ENCODE measurements around the gene STC2. TPM values are rescaled to one million over a fixed set of nuclear protein-coding genes. Genes with fewer than 3 reads are reported as not detected.
A peak's percentile ranks its signal among the peaks of the same experiment; 100 is the strongest.

The STC2 gene
- total and polyA plus RNA-seq, 5 donors from 2014 or later = not detected

DNA sequence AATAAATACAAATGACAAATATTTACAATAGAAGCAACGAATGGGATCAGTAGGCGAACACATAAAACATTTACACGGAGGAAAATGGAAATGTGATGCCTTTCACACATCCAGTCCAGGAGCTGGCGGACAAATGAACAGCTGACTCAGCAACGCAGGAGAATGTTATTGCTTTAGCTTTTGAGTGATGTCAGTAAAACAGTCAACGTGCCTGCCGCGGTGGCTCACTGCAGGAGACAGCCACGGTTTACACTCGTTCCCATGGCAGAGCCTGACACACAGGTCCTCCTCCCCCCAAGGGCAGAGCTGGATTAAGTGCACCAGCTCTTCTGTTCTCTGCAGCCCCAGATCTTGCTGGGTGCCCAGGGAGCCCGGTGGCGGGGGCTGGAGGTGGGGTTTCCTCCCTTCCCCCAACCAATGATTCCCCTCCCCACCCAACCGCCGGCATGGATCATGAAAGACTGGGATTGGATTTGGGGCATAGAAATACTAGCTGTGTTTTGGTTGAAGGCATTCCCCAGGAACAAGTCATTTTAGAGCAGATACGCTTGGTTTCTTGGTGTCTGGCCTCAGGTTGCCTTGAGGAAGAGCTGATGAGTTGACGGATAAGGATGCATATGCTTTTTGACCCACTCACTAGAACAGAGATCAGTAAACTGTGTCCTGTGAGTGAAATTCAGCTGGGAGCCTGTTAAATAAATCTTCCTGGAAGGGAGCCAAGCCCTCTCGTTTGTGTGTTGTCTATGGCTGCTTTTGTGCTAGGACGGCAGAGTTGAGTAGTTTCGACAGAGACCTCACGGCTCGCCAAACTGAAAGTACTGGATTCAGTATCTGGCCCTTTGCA is 12.5 kb downstream of the STC2 start:
- Histone ChIP-seq H3K4me3 (ENCODE audit: low read depth, low read length) (no peak overlapping the region), H3K36me3 (ENCODE audit: control insufficient read depth, insufficient read depth, low read length) (no peaks in the 10 kb centered on the region), H3K27ac (ENCODE audit: insufficient read depth, low read length, poor library complexity, severe bottlenecking) (no peak overlapping the region), H3K9me3 (ENCODE audit: control insufficient read depth in 2 of 2, low read length in 2 of 2) (no peaks in the 10 kb centered on the region), H3K4me1 (ENCODE audit: control insufficient read depth, insufficient read depth, low read length, poor library complexity, severe bottlenecking) (no peaks in the 10 kb centered on the region), H3K27me3 (ENCODE audit: control insufficient read depth, insufficient read depth, low read length) (peaks cover 8% of the 10 kb centered on the region)
- no peak overlapping the region for H3K27ac Mint-ChIP-seq
- no peaks in the 10 kb centered on the region for H3K36me3 Mint-ChIP-seq
- ATAC-seq (ENCODE audit: low read depth in 2 of 2) = no peak
- H3K27me3 Mint-ChIP-seq = peaks cover 48% of the 10 kb centered on the region
- H3K4me3 Mint-ChIP-seq = no peak overlapping the region
- H3K4me1 Mint-ChIP-seq = no peaks in the 10 kb centered on the region
- peaks cover 0 to 3% (median 0%) of the 10 kb centered on the region in 7 donors for H3K9me3 Mint-ChIP-seq
- no peak for DNase-seq

DNA sequence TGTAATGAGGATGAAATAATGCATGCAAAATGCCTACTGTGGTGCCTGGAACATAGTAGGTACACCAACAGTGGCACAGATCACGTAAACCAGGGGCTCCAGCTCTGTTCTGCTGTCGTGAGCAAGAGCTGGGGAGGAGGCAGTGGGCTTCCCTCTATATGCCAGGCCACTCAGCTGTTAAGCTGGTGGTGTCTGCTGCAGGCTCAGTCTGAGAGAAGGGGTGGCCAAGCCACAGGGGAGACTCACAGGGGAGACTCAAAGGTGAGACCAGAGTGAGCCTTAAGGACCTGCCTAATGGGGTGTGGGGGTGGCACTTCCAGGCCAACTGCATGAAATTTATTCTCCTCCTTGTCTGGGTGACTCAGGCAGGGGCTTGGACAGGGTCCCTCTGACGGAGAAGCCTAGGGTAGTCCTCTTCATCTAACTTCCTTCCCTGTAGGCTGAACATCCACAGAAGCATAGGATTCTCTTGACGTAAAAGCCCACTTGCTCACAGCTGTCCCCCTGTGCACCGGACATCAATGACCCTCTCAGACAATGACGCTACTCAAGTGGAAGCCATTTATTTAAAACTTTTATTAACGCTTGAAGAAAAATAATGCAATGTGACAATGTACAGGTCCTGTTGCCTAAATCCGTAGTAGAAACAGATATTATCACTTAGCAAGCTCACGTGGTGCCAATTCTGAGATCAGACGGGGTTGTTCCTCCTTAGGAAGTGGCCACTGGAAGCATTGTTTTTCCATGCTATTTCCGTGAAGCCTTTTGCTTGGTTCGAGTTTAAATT is 13.9 kb downstream of the STC2 start:
- no peaks in the 10 kb centered on the region for H3K4me1 ChIP-seq (ENCODE audit: control insufficient read depth, insufficient read depth, low read length, poor library complexity, severe bottlenecking)
- H3K9me3 ChIP-seq (ENCODE audit: control insufficient read depth in 2 of 2, low read length in 2 of 2) = no peaks in the 10 kb centered on the region
- ATAC-seq (ENCODE audit: low read depth in 2 of 2) = no peak
- Mint-ChIP-seq H3K9me3 (peaks cover 0 to 3% (median 0%) of the 10 kb centered on the region in 7 donors), H3K27ac (peak overlapping the region in 1 of 3 donors; percentile 18), H3K27me3 (peaks cover 38% of the 10 kb centered on the region), H3K36me3 (no peaks in the 10 kb centered on the region), H3K4me3 (no peak overlapping the region), H3K4me1 (no peaks in the 10 kb centered on the region)
- no peak for DNase-seq
- H3K27ac ChIP-seq (ENCODE audit: insufficient read depth, low read length, poor library complexity, severe bottlenecking) = no peak overlapping the region
- no peaks in the 10 kb centered on the region for H3K36me3 ChIP-seq (ENCODE audit: control insufficient read depth, insufficient read depth, low read length)
- peaks cover 8% of the 10 kb centered on the region for H3K27me3 ChIP-seq (ENCODE audit: control insufficient read depth, insufficient read depth, low read length)
- no peak overlapping the region for H3K4me3 ChIP-seq (ENCODE audit: low read depth, low read length)

DNA sequence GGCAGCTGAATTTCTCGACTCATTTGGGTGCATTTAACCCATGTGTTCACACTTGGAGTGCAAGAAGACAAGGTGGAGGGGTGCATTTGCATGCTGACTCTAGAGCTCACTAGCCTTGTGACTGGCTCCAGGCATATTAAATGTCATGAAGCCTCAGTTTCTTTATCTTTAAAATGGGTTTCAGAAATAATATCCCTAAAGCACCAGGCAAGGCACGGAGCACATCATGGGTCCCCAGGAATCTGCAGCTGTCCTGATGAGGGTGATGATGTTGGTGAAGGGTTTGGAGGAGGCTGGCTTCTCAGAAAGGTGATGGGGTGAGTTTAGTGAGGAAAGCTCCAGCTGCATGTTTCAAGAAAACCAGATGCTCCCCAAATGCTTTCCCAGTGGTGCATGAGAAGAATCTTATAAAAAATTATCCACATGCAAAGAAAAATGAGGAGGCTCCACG is 14.8 kb downstream of the STC2 start:
- H3K9me3 Mint-ChIP-seq = peaks cover 0 to 4% (median 2%) of the 10 kb centered on the region in 7 donors
- H3K4me3 ChIP-seq (ENCODE audit: low read depth, low read length) = no peak overlapping the region
- no peaks in the 10 kb centered on the region for H3K36me3 ChIP-seq (ENCODE audit: control insufficient read depth, insufficient read depth, low read length)
- DNase-seq (no peak), ATAC-seq (ENCODE audit: low read depth in 2 of 2) (no peak)
- no peaks in the 10 kb centered on the region for H3K9me3 ChIP-seq (ENCODE audit: control insufficient read depth in 2 of 2, low read length in 2 of 2)
- no peak overlapping the region for H3K27ac ChIP-seq (ENCODE audit: insufficient read depth, low read length, poor library complexity, severe bottlenecking)
- no peaks in the 10 kb centered on the region for H3K4me1 ChIP-seq (ENCODE audit: control insufficient read depth, insufficient read depth, low read length, poor library complexity, severe bottlenecking)
- no peak overlapping the region for H3K4me3 Mint-ChIP-seq
- peaks cover 43% of the 10 kb centered on the region for H3K27me3 Mint-ChIP-seq
- no peak overlapping the region for H3K27ac Mint-ChIP-seq
- H3K4me1 Mint-ChIP-seq = no peaks in the 10 kb centered on the region
- peaks cover 8% of the 10 kb centered on the region for H3K27me3 ChIP-seq (ENCODE audit: control insufficient read depth, insufficient read depth, low read length)
- no peaks in the 10 kb centered on the region for H3K36me3 Mint-ChIP-seq

DNA sequence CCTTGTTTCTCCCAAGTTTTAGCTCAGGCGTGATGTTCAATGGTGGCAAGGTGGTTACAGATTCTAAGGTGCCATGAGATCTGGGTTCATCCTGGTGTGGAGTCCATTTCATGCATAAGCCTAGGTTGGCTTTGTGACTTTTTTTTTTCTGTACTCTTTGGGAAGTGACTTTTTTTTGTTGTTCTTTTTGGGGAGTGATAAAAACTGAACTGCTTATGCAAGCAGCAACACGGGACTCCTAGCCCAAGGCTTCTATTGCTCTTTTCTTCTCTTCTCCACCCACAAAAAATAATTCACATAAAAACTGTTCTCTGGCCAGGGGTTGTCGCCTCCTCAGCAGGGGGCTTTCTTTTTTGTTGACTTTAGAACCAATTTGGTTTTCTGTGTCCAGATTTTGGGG is 15.4 kb downstream of the STC2 start:
- Mint-ChIP-seq H3K27ac (no peak overlapping the region), H3K9me3 (peaks cover 0 to 9% (median 3%) of the 10 kb centered on the region in 7 donors), H3K4me1 (no peaks in the 10 kb centered on the region), H3K27me3 (peaks cover 47% of the 10 kb centered on the region), H3K36me3 (no peaks in the 10 kb centered on the region), H3K4me3 (no peak overlapping the region)
- Histone ChIP-seq H3K4me1 (ENCODE audit: control insufficient read depth, insufficient read depth, low read length, poor library complexity, severe bottlenecking) (no peaks in the 10 kb centered on the region), H3K36me3 (ENCODE audit: control insufficient read depth, insufficient read depth, low read length) (no peaks in the 10 kb centered on the region), H3K27me3 (ENCODE audit: control insufficient read depth, insufficient read depth, low read length) (peaks cover 8% of the 10 kb centered on the region), H3K27ac (ENCODE audit: insufficient read depth, low read length, poor library complexity, severe bottlenecking) (no peak overlapping the region), H3K4me3 (ENCODE audit: low read depth, low read length) (no peak overlapping the region), H3K9me3 (ENCODE audit: control insufficient read depth in 2 of 2, low read length in 2 of 2) (no peaks in the 10 kb centered on the region)
- no peak for DNase-seq
- no peak for ATAC-seq (ENCODE audit: low read depth in 2 of 2)

DNA sequence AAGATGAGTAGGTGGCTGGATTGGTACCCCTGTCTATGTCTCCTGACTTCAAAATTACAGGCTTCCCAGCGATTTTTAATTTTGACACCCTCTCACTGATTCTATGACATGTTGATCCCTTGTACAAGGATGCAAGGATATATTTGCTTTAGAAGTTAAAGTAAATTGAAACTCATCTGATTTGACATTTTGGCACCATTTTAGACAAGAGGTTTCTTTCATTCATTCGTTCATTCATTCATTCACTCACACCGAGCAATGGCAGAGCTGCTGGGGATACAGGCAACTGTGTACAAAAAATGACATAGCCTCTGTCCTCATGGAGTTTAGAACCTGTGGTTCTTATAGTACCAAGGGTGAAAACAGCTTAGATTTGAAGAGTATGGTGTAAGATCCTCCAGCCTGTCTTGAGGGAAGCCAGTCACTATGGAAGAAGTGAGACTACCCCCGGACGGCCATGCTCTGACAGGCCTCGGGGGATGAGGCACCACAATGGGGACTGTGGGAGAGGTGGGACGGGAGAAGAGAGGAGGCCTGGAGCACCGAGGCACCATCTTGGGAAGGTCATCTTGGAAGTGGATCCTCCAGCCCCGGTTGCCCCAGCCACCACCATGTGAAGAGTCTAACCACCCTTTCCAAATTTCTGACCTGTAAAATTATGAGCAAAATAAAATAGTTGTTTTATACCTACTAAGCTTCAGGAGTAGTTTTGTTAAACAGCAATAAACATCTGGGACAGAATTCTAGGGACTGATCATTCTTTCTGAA is 16.2 kb downstream of the STC2 start:
- no peak overlapping the region for H3K4me3 Mint-ChIP-seq
- H3K9me3 Mint-ChIP-seq = peaks cover 0 to 12% (median 3%) of the 10 kb centered on the region in 7 donors
- H3K27me3 ChIP-seq (ENCODE audit: control insufficient read depth, insufficient read depth, low read length) = peaks cover 8% of the 10 kb centered on the region
- H3K4me1 ChIP-seq (ENCODE audit: control insufficient read depth, insufficient read depth, low read length, poor library complexity, severe bottlenecking) = no peaks in the 10 kb centered on the region
- no peak for DNase-seq
- ATAC-seq (ENCODE audit: low read depth in 2 of 2) = no peak
- H3K27me3 Mint-ChIP-seq = peaks cover 45% of the 10 kb centered on the region
- no peaks in the 10 kb centered on the region for H3K36me3 ChIP-seq (ENCODE audit: control insufficient read depth, insufficient read depth, low read length)
- H3K27ac ChIP-seq (ENCODE audit: insufficient read depth, low read length, poor library complexity, severe bottlenecking) = no peak overlapping the region
- no peaks in the 10 kb centered on the region for H3K9me3 ChIP-seq (ENCODE audit: control insufficient read depth in 2 of 2, low read length in 2 of 2)
- no peak overlapping the region for H3K27ac Mint-ChIP-seq
- no peaks in the 10 kb centered on the region for H3K4me1 Mint-ChIP-seq
- H3K4me3 ChIP-seq (ENCODE audit: low read depth, low read length) = no peak overlapping the region
- no peaks in the 10 kb centered on the region for H3K36me3 Mint-ChIP-seq

DNA sequence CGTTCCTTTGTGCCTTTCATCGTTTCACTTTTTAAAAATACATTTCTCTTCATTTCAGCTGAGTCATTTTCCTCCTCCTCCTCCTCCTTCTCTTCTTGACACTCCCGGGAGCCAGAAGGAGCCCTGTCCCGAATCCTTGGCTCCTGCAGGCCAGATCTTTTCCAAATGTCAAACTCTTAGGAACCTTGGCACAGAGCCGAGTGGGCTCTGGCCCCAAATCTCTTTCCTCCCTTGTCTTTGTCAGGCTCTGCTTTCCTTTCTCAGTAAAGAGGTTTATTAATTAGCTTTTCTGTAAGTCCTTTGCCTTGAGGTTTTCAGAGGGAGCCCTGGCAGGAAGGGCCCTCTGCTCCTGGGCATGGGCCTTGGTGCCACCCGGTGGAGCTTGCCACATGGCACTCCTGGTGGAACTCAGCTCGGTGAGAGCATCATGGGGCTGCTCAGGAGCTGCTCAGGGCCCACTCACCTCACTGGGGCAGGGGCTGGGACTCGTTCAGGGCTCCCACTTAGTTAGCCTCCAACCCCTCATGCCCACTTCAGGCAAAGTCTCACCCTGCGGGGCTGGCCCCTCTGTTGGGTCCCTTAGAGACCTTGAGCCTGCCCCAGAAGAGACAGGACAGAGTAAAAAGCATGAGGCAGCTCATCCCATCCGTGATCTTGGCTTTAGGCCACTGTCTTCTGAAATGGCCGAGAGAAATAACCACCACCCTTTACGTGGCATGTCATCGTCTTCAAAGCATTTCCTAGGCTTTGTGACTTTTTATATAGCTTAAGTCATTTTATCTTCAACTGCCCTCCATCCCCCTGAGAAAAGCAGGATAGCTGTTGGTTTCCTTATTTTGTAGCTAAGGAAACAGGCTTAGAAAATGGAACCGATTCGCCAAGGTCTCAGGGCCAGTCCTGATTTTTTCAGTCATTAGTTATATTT is 17.1 kb downstream of the STC2 start:
- Mint-ChIP-seq H3K4me1 (no peaks in the 10 kb centered on the region), H3K4me3 (no peak overlapping the region), H3K27me3 (peaks cover 41% of the 10 kb centered on the region), H3K27ac (no peak overlapping the region), H3K9me3 (peaks cover 0 to 12% (median 6%) of the 10 kb centered on the region in 7 donors), H3K36me3 (no peaks in the 10 kb centered on the region)
- no peak overlapping the region for H3K4me3 ChIP-seq (ENCODE audit: low read depth, low read length)
- H3K36me3 ChIP-seq (ENCODE audit: control insufficient read depth, insufficient read depth, low read length) = no peaks in the 10 kb centered on the region
- H3K4me1 ChIP-seq (ENCODE audit: control insufficient read depth, insufficient read depth, low read length, poor library complexity, severe bottlenecking) = no peaks in the 10 kb centered on the region
- H3K27ac ChIP-seq (ENCODE audit: insufficient read depth, low read length, poor library complexity, severe bottlenecking) = no peak overlapping the region
- H3K9me3 ChIP-seq (ENCODE audit: control insufficient read depth in 2 of 2, low read length in 2 of 2) = no peaks in the 10 kb centered on the region
- ATAC-seq (ENCODE audit: low read depth in 2 of 2) = no peak
- peaks cover 8% of the 10 kb centered on the region for H3K27me3 ChIP-seq (ENCODE audit: control insufficient read depth, insufficient read depth, low read length)
- DNase-seq = no peak
